HEK293 (cell line): Measurements from ENCODE around the gene ADAM19.
"Not testable (repeated sequence)": the region's sequence is repeated elsewhere in the genome, so short reads cannot be mapped to it uniquely, and the experiment has no call there.

ENCODE experiments used
- CTCF ChIA-PET: fragments of 350-600 bp; formaldehyde crosslinking; extraction: SDS; loops from one replicate; lab custom pipeline; 2021; ENCODE audit warnings: antibody characterized with exemption; lab: Yijun Ruan, JAX
- POLR2A ChIA-PET: fragments of 300-600 bp; formaldehyde crosslinking; extraction: SDS; loops from one replicate; lab custom pipeline; 2020; ENCODE audit warnings: antibody characterized with exemption, inconsistent platforms; lab: Yijun Ruan, JAX
- H3K27ac ChIP-seq: fragments of 200-500 bp; sonication (Bioruptor generic); 2 replicates; pipeline ENCODE4 v1.5.1; 2014; ENCODE audit warnings: low read depth, low read length, control low read depth, inconsistent platforms; ENCODE audit errors: extremely low read depth
- H3K36me3 ChIP-seq, 2 experiments: fragments of 200-500 bp in 1 of 2; sonication (Bioruptor generic) in 1 of 2; 1 replicate in 1 of 2; 2 replicates in 1 of 2; pipeline ENCODE4 v1.5.1; 2014 to 2017; ENCODE audit warnings: inconsistent platforms in 2 of 2, low read length in 2 of 2; ENCODE audit not compliant: control insufficient read depth in 2 of 2, insufficient read depth in 1 of 2
- H3K4me1 ChIP-seq: fragments of 200-500 bp; sonication (Bioruptor generic); 2 replicates; pipeline ENCODE4 v1.5.1; 2014; ENCODE audit warnings: mild to moderate bottlenecking, low read length, inconsistent platforms; ENCODE audit not compliant: control insufficient read depth, insufficient read depth
- H3K4me3 ChIP-seq: 2 replicates; pipeline ENCODE4 v1.5.1; 2011; ENCODE audit warnings: low read depth, mild to moderate bottlenecking, control low read depth, low read length, moderate library complexity
- H3K9me3 ChIP-seq: fragments of 200-500 bp; sonication (Bioruptor generic); 2 replicates; pipeline ENCODE4 v1.5.1; 2014; ENCODE audit warnings: low read depth, low read length, inconsistent platforms; ENCODE audit not compliant: control insufficient read depth, insufficient read depth
- BCL6B ChIP-seq: fragments of 450-650 bp; formaldehyde crosslinking; IDR thresholded peaks from 2 replicates; pipeline ENCODE4 v1.5.1; 2017; ENCODE audit warnings: missing biosample characterization, missing genetic modification characterization
- HIC1 ChIP-seq: fragments of 450-650 bp; formaldehyde crosslinking; IDR thresholded peaks from 2 replicates; pipeline ENCODE4 v1.5.1; 2016; ENCODE audit warnings: missing biosample characterization, missing genetic modification characterization
- REST ChIP-seq: fragments of 450-650 bp; formaldehyde crosslinking; IDR thresholded peaks from 2 replicates; pipeline ENCODE4 v1.5.1; 2016; ENCODE audit warnings: missing biosample characterization, missing genetic modification characterization
- WT1 ChIP-seq: fragments of 450-650 bp; formaldehyde crosslinking; IDR thresholded peaks from 2 replicates; pipeline ENCODE4 v1.5.1; 2016; ENCODE audit warnings: missing biosample characterization, missing genetic modification characterization
- ZBTB44 ChIP-seq: fragments of 450-650 bp; IDR thresholded peaks from 2 replicates; pipeline ENCODE4 v1.5.1; 2018; ENCODE audit warnings: missing biosample characterization, mild to moderate bottlenecking, missing genetic modification characterization
- ZFP69B ChIP-seq: fragments of 450-650 bp; formaldehyde crosslinking; IDR thresholded peaks from 2 replicates; pipeline ENCODE4 v1.5.1; 2016; ENCODE audit warnings: missing biosample characterization, missing genetic modification characterization
- ZNF132 ChIP-seq: fragments of 450-650 bp; formaldehyde crosslinking; IDR thresholded peaks from 2 replicates; pipeline ENCODE4 v1.5.1; 2017; ENCODE audit warnings: missing biosample characterization, missing genetic modification characterization, borderline replicate concordance
- ZNF146 ChIP-seq: fragments of 450-650 bp; formaldehyde crosslinking; IDR thresholded peaks from 2 replicates; pipeline ENCODE4 v1.5.1; 2016; ENCODE audit warnings: missing biosample characterization, missing genetic modification characterization
- ZNF280D ChIP-seq: fragments of 450-650 bp; formaldehyde crosslinking; IDR thresholded peaks from 2 replicates; pipeline ENCODE4 v1.5.1; 2016; ENCODE audit warnings: missing biosample characterization, missing genetic modification characterization
- ZNF341 ChIP-seq: fragments of 450-650 bp; formaldehyde crosslinking; IDR thresholded peaks from 2 replicates; pipeline ENCODE4; 2016; ENCODE audit warnings: low read depth, missing biosample characterization, missing genetic modification characterization
- ZNF404 ChIP-seq: fragments of 450-650 bp; formaldehyde crosslinking; IDR thresholded peaks from 2 replicates; pipeline ENCODE4 v1.5.1; 2017; ENCODE audit warnings: missing biosample characterization, missing genetic modification characterization
- ZNF560 ChIP-seq: fragments of 450-650 bp; formaldehyde crosslinking; IDR thresholded peaks from 2 replicates; pipeline ENCODE4 v1.5.1; 2017; ENCODE audit warnings: missing biosample characterization, missing genetic modification characterization, borderline replicate concordance
- ZNF561 ChIP-seq: fragments of 450-650 bp; IDR thresholded peaks from 2 replicates; pipeline ENCODE4 v1.5.1; 2018; ENCODE audit warnings: missing biosample characterization, missing genetic modification characterization, borderline replicate concordance
- ZNF596 ChIP-seq: fragments of 450-650 bp; IDR thresholded peaks from 2 replicates; pipeline ENCODE4 v1.5.0; 2018; ENCODE audit warnings: missing biosample characterization, mild to moderate bottlenecking, missing genetic modification characterization, moderate library complexity
- ZNF654 ChIP-seq: fragments of 450-650 bp; formaldehyde crosslinking; IDR thresholded peaks from 2 replicates; pipeline ENCODE4 v1.5.1; 2016; ENCODE audit warnings: low read depth, missing biosample characterization, missing genetic modification characterization
- ZNF664 ChIP-seq: fragments of 450-650 bp; formaldehyde crosslinking; IDR thresholded peaks from 2 replicates; pipeline ENCODE4 v1.5.1; 2016; ENCODE audit warnings: missing biosample characterization, missing genetic modification characterization
- ZNF670 ChIP-seq: fragments of 450-650 bp; formaldehyde crosslinking; IDR thresholded peaks from 2 replicates; pipeline ENCODE4 v1.5.1; 2016; ENCODE audit warnings: missing biosample characterization, missing genetic modification characterization, low read depth
- ZNF792 ChIP-seq: fragments of 450-650 bp; formaldehyde crosslinking; IDR thresholded peaks from 2 replicates; pipeline ENCODE4 v1.5.1; 2016; ENCODE audit warnings: missing biosample characterization, missing genetic modification characterization
- ZNF843 ChIP-seq: fragments of 450-650 bp; formaldehyde crosslinking; IDR thresholded peaks from 2 replicates; pipeline ENCODE4 v1.5.1; 2016; ENCODE audit warnings: missing biosample characterization, missing genetic modification characterization

Gene ADAM19

GRCh38 chr5:157484768-157485167 is 90.8 kb downstream of the ADAM19 start:
- Histone ChIP-seq H3K4me3 (no peak overlapping the region), H3K27ac (no peak overlapping the region), H3K9me3 (no peaks in the 10 kb centered on the region), H3K4me1 (no peaks in the 10 kb centered on the region), H3K36me3 (no peaks in the 10 kb centered on the region)
- ChIA-PET POLR2A (no interaction called here), CTCF (interaction anchor here (0.7 kb wide), 1 partner anchor 8 kb away, joined by 3 read pairs; no protein-coding TSS in a partner anchor)
- TF ChIP-seq ZBTB44 (tag by site-specific recombination) (no peak), ZNF792 (tag by site-specific recombination) (no peak), ZNF404 (no peak), REST (tag by site-specific recombination) (no peak), ZNF670 (no peak), BCL6B (tag by site-specific recombination) (no peak), ZNF561 (tag by site-specific recombination) (no peak), HIC1 (no peak), ZNF664 (tag by site-specific recombination) (no peak), WT1 (tag by site-specific recombination) (no peak), ZNF341 (no peak), ZNF132 (tag by site-specific recombination) (no peak), ZNF560 (no peak), ZFP69B (tag by site-specific recombination) (no peak), ZNF843 (tag by site-specific recombination) (no peak), ZNF654 (tag by site-specific recombination) (no peak), ZNF596 (tag by site-specific recombination) (no peak)

GRCh38 chr5:157482702-157483101 is 92.9 kb downstream of the ADAM19 start:
- H3K4me3 ChIP-seq, CTCF ChIA-PET, H3K9me3 ChIP-seq, H3K27ac ChIP-seq, H3K4me1 ChIP-seq: not testable (repeated sequence)
- peak; percentile 92 for TF ChIP-seq ZNF146 (tag by site-specific recombination)
- TF ChIP-seq ZNF280D: 0 out of 2 replicates have a peak, but pooled peaks have one; percentile 44
- TF ChIP-seq, all 188 proteins: peak for 2; not testable (repeated sequence) for 186
- POLR2A ChIA-PET, H3K36me3 ChIP-seq: not testable (repeated sequence)
